ENCODE measurements around the gene GTSE1. TPM values are rescaled to one million over a fixed set of nuclear protein-coding genes. Genes with fewer than 3 reads are reported as not detected.

The GTSE1 gene
- total and polyA plus RNA-seq, 2 donors (not counting 1 experiment from before 2014, with no cell fraction given): 0.17 to 0.39 TPM

GRCh38 chr22:46368871-46369715 lies 72.4 kb downstream of the GTSE1 start:
- DNase-seq: no peak
- H3K79me2 ChIP-seq (ENCODE audit: control insufficient read depth, insufficient read depth, low read length): no peaks in the 10 kb centered on the region
- Mint-ChIP-seq H3K27ac (no peak overlapping the region), H3K27me3 (no peaks in the 10 kb centered on the region), H3K9me3 (ENCODE audit: insufficient read depth) (no peaks in the 10 kb centered on the region), H3K4me3 (no peak overlapping the region), H3K4me1 (peaks cover 16% of the 10 kb centered on the region)
- H3K4me3 ChIP-seq (ENCODE audit: control extremely low read depth in 1 of 5, extremely low read depth in 1 of 5, insufficient read depth in 1 of 5, low read depth in 2 of 5, low read length in 4 of 5): no peak overlapping the region
- no peak for ATAC-seq (ENCODE audit: low read depth)
- no peak overlapping the region for H3K4me2 ChIP-seq (replicated peaks; ENCODE audit: low read depth, low read length, poor library complexity, severe bottlenecking)
- H3K36me3 ChIP-seq (replicated peaks in 1 of 2; ENCODE audit: control extremely low read depth in 1 of 2, control insufficient read depth in 1 of 2, extremely low read depth in 1 of 2, insufficient read depth in 2 of 2, low read length in 1 of 2): peaks cover 0 to 31% of the 10 kb centered on the region in 2 experiments
- intact Hi-C loops (cut with micrococcal nuclease): loop anchor here (10.0 kb wide), 1 partner anchor 66 kb away; no protein-coding TSS in a partner anchor
- no peak overlapping the region for H3K9ac ChIP-seq (ENCODE audit: low read length)
- ChIA-PET CTCF (interaction anchor here (0.6 to 5.5 kb wide), 5 partner anchors 90 to 248 kb away, joined by 3 to 142 read pairs (median 7); no protein-coding TSS in a partner anchor), POLR2A (no interaction called here)
- peaks cover 15% of the 10 kb centered on the region for H4K20me1 ChIP-seq (ENCODE audit: control insufficient read depth, insufficient read depth, low read length, poor library complexity, severe bottlenecking)
- TF ChIP-seq CTCF (IDR thresholded peaks at IDR 0.05): no peak
- no peak for TF ChIP-seq EZH2 (IDR thresholded peaks at IDR 0.05; ENCODE audit: borderline replicate concordance, insufficient read depth, low read depth, low read length, poor library complexity, severe bottlenecking)
- peaks cover 0 to 3% (median 0%) of the 10 kb centered on the region in 3 donors for H3K9me3 ChIP-seq (ENCODE audit: control extremely low read depth in 1 of 3, control insufficient read depth in 2 of 3, insufficient read depth in 1 of 3, low read length in 2 of 3)
- no peak overlapping the region for H2AFZ ChIP-seq (ENCODE audit: insufficient read depth, low read depth, low read length, poor library complexity, severe bottlenecking)
- no peak overlapping the region for H3K27ac ChIP-seq (ENCODE audit: low read length in 2 of 2)
- peaks cover 0 to 6% (median 0%) of the 10 kb centered on the region in 4 experiments for H3K27me3 ChIP-seq (replicated peaks in 1 of 4; ENCODE audit: control extremely low read depth in 1 of 4, control insufficient read depth in 3 of 4, insufficient read depth in 4 of 4, low read length in 3 of 4)
- WGBS (ENCODE audit: insufficient coverage): 97% methylated on average over 24 of the region's 31 CpGs
- H3K4me1 ChIP-seq (ENCODE audit: control insufficient read depth in 2 of 2, insufficient read depth in 2 of 2, low read length in 2 of 2): peaks cover 8 to 66% of the 10 kb centered on the region in 2 donors

Data from B cell (primary cell).